T-helper 2 cell (primary cell): ENCODE data around the gene PHAX.
"Not testable (repeated sequence)": the region's sequence is repeated elsewhere in the genome, so short reads cannot be mapped to it uniquely, and the experiment has no call there.

ENCODE experiments used
- DNase-seq, 5 experiments: peaks; one replicate each; pipeline versions ENCODE4 v3.0.0 to v3.0.0-alpha.2; 2012 to 2022

The PHAX gene

DNA sequence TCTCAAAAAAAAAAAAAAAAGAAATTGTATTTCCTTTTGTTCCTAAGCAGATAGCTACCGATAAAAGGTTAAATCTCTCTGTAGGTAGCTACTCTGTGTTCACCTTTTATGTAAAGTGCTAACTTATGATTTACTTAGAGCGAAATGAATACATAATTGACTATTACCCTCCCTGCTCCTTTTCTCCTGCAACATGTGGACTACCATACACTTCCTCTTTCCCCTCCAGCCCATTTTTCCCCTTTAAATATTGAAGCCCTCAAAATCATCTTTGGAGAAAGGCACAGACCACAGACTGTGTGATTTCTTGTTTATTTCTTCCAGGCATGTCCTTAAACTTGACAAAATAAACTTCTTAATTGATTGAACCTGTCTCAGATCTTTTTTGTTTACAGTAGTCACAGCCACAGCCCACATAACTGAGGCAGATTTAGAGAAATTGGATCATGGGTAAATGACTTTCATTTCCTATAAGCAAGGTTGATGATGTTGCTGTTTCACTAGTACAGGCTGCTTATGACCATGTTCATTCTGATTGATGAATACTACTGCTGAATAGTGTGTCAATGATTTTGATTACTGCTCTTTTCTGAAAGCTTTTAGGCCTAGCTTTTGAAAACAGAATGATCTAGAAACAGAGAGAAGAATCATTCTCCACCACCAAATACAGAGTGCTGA, 59.2 kb downstream of the PHAX start:
- peak in 1 of 5 experiments; percentile 42 for DNase-seq

DNA sequence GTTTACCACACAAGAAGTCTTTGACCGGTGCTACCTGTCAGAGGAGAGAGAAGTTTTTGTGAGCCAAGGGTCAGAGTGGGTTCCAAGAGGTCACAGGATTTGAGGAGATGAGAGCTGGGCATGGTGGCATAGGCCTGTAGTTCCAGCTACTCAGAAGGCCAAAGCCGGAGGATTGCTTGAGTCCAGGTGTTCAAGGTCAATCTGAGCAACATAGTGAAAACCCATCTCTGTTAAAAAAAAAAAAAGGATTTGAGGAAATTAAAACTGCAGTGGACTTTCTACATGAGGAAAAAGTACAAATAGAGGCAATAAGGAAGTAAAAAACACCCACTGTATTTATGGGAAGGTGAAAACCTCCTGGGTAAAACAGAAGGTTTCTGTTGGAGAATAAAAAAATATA, 63.8 kb downstream of the PHAX start:
- no peak for DNase-seq

DNA sequence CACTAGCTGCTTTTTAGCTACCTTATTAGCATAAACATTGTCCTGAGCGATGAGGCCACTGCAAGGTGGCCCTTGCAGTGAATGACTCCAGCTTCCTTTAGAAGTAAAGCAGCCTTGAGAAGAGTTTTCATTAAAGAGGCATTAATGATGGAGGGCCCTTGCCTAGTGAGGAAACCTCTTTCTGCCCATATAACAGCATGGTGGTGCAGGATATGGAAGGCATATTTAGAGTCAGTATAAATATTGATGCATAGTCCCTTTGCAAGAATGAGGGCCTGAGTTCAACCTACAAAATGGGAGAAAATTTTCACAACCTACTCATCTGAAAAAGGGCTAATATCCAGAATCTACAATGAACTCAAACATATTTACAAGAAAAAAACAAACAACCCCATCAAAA, 69.4 kb downstream of the PHAX start:
- not testable (repeated sequence) for DNase-seq

DNA sequence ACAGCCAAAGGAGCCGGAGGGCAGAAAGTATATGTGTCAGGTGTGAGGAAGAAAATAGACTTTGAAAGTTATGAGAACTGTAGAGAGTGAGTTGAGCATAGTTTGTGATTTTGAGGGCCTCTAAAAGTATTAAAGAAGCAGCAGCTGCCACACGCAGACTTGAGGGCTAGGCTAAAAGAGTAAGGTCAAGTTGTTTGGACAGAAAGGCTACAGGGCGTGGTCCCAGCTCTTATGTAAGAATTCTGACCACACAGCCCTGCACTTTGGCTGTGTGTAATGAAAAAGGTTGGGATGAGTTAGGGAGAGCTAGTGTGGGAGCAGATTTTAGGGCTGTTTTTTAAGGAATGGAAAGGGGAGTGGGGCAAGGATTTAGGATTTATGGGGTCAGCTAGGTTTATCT, 70.9 kb downstream of the PHAX start:
- DNase-seq: not testable (repeated sequence)

DNA sequence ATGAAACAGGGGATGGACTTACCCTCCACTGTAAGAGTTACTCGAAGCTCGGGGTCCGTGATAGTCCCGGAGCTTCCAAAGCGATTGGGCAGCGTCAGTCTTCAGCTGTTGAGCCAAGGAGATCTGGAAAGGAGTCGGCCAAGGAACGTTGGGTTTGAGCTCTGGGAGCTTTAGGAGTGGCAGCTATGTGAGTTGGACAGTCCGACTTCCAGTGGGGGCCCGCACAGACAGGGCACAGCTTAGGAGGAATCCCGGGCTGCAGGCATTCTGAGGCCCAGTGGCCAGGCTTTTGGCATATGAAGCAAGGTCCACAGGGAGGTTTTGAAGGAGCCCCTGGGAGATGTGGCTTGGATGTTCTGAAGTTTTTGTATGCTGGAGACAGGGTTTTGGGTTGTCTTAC, 72.7 kb downstream of the PHAX start:
- DNase-seq: no peak

DNA sequence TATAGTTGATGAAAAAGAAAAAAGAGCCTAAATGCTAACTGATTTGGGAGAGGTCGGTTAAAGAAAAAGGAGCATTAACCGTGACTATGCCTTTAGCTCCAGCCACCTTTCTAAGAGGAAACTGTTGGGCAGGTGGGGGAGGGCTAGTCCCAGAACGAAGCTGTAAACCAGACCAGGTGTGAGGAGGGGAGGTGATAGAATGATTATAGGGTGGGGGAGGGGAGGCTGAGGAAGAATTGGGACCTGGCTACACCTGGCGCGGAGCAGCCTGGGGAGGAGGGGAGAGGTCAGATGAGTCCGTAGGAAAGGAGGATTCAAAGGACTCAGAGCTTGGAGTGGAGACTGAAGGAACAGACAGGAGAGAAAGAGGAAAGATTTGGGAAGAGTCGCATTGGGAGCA, 73.4 kb downstream of the PHAX start:
- no peak for DNase-seq

DNA sequence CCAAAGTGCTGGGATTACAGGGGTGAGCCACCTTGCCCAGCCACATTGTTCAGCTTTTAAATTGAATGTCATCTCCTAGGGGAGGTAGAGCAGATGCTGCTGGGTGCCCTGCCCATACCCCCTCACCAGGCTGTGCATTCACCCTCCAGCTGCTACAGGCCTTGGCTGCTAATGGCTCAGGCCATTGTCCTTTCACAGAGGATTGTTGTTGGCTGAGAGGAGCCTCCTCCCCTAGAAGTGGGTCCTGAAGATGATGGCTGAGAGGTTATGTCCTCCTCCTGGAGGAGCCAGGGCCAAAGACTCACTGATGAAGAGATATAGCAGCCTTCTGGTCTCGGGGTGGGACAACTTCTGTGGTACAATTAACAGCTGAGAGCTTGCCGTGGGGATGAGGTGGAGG, 74.6 kb downstream of the PHAX start:
- DNase-seq: no peak

DNA sequence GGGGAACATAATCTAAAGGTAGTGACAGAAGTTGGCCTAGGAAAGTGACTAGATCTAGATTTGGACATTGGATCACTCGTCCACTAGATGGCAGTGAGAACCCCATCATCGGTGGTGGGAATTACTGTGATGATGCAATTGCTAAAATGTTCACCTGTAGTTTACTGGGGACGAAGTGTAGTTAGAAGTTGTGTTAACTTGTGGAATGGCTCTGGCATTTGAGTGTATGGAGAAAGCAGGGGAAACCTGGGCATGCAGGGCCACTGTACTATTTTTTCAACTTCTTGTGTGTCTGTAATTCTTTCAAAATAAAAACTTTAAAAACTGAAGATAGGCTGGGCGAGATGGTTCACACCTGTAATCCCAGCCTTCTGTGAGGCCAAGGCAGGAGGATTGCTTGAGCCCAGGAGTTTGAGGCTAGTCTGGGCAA, 75.5 kb downstream of the PHAX start:
- peak in 4 of 5 experiments; percentile 38 to 78 (median 46) for DNase-seq
